Measurements from ENCODE around the gene STXBP3. TPM values are rescaled to one million over a fixed set of nuclear protein-coding genes. Genes with fewer than 3 reads are reported as not detected.

Gene STXBP3
- polyA plus RNA-seq, 2 of the 4 experiments (the other 2 are of a cell fraction) = 30.4 to 44.8 TPM

DNA sequence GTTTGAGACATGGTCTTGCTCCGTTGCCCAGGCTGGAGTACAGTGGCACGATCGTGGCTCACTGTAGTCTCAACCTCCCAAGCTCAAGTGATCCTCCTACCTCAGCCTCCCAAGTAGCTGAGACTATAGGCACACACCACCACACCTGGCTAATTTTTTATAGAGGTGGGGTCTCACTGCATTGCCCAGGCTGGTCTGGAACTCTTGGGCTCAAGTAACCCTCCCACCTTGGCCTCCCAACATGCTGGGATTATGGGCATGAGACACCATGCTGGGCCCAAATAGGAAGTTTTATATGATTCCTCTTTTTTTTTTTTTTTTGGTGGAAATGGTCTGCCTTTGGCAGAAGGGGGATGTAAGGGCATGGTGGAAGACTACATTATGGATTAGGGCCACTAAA lies 39.8 kb upstream of the STXBP3 start (continued):
- no peak for TF ChIP-seq FOSL2 (IDR thresholded peaks at IDR 0.05)
- no peak for TF ChIP-seq FOSL2 (CRISPR knock-in tag; IDR thresholded peaks at IDR 0.05)
- no peak for TF ChIP-seq CHD2 (IDR thresholded peaks at IDR 0.05; ENCODE audit: low read length, partially characterized antibody)
- TF ChIP-seq ZNF302 (CRISPR knock-in tag; IDR thresholded peaks at IDR 0.05) = no peak

DNA sequence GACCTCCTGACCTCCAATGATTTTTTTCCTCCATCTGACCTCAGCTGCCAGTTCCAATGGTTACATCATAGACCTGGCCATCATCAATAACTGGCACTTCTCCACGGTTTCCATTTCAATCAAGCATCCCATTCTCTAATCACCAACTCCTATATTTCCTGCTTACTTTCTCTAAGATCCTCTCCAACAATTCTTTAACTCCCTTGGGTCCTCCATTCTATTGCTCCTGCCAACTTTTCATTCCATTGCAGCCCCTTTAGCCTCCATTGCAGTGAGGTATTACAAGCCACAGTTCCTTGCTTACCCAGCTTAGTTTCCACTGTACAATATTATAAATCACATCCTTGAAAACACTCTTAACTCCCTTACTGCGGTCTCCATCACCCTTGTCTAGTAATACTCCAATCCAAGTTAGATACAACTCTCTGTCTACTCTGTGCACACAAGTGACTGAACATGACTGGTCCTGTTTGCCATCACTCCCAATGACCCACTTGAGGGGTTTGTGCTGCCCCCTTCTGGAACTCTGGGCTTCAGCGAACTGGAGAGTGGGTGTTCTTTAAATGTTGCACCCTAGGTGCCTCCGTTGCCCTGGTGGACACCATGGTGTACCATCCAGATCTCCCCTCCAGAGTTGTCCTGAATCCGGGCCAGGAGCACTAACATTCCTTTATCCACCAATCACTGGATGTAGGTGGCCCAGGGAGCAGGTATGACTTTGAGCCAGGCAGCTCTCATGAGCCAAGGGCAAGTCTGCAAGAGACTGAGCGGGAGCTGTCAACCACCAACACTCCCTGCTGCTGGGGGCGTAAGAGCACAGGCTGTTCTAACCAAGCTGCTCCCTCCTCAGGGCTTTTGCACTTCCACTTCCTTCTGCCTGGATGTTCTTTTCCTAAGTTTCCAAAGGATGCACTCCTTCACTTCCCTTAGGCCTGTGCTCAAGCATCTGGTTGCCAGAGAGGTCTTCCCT lies 37.5 kb upstream of the STXBP3 start:
- FAIRE-seq = no peak
- no peaks in the 10 kb centered on the region for H3K9me3 ChIP-seq
- peaks cover 10% of the 10 kb centered on the region for H3K4me1 ChIP-seq
- H3K27ac ChIP-seq = no peak overlapping the region
- H3K4me3 ChIP-seq = no peak overlapping the region
- H3K4me2 ChIP-seq = no peak overlapping the region
- TF ChIP-seq FOSB (CRISPR knock-in tag; IDR thresholded peaks at IDR 0.05) (no peak), CHD2 (IDR thresholded peaks at IDR 0.05; ENCODE audit: low read length, partially characterized antibody) (no peak), ZSCAN20 (CRISPR knock-in tag; IDR thresholded peaks at IDR 0.05) (no peak), RAD21 (conservative IDR thresholded peaks at IDR 0.05 in 1 of 2, IDR thresholded peaks at IDR 0.05 in 1 of 2) (peak in 1 of 2 experiments; percentile 17; a peak in 1 of 5 replicates), HDAC2 (IDR thresholded peaks at IDR 0.05) (no peak), POLR2AphosphoS2 (conservative IDR thresholded peaks at IDR 0.05; ENCODE audit: low read length) (no peak), POLR2A (IDR thresholded peaks at IDR 0.05; ENCODE audit: low read length) (no peak)
- TF ChIP-seq, protein P1, sequence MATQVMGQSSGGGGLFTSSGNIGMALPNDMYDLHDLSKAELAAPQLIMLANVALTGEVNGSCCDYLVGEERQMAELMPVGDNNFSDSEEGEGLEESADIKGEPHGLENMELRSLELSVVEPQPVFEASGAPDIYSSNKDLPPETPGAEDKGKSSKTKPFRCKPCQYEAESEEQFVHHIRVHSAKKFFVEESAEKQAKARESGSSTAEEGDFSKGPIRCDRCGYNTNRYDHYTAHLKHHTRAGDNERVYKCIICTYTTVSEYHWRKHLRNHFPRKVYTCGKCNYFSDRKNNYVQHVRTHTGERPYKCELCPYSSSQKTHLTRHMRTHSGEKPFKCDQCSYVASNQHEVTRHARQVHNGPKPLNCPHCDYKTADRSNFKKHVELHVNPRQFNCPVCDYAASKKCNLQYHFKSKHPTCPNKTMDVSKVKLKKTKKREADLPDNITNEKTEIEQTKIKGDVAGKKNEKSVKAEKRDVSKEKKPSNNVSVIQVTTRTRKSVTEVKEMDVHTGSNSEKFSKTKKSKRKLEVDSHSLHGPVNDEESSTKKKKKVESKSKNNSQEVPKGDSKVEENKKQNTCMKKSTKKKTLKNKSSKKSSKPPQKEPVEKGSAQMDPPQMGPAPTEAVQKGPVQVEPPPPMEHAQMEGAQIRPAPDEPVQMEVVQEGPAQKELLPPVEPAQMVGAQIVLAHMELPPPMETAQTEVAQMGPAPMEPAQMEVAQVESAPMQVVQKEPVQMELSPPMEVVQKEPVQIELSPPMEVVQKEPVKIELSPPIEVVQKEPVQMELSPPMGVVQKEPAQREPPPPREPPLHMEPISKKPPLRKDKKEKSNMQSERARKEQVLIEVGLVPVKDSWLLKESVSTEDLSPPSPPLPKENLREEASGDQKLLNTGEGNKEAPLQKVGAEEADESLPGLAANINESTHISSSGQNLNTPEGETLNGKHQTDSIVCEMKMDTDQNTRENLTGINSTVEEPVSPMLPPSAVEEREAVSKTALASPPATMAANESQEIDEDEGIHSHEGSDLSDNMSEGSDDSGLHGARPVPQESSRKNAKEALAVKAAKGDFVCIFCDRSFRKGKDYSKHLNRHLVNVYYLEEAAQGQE (IDR thresholded peaks at IDR 0.05) = no peak
- TF ChIP-seq, protein P2, sequence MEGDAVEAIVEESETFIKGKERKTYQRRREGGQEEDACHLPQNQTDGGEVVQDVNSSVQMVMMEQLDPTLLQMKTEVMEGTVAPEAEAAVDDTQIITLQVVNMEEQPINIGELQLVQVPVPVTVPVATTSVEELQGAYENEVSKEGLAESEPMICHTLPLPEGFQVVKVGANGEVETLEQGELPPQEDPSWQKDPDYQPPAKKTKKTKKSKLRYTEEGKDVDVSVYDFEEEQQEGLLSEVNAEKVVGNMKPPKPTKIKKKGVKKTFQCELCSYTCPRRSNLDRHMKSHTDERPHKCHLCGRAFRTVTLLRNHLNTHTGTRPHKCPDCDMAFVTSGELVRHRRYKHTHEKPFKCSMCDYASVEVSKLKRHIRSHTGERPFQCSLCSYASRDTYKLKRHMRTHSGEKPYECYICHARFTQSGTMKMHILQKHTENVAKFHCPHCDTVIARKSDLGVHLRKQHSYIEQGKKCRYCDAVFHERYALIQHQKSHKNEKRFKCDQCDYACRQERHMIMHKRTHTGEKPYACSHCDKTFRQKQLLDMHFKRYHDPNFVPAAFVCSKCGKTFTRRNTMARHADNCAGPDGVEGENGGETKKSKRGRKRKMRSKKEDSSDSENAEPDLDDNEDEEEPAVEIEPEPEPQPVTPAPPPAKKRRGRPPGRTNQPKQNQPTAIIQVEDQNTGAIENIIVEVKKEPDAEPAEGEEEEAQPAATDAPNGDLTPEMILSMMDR (IDR thresholded peaks at IDR 0.05) = no peak
- ATAC-seq = peak; percentile 25 to 67; a peak in 3 of 6 replicates
- POLR2A ChIA-PET = no interaction called here
- DNase-seq (ENCODE audit: low read depth in 1 of 2, low spot score in 1 of 2) = peak; percentile 12 to 44
- CTCF ChIA-PET = interaction anchor here (0.6 to 1.0 kb wide), 2 partner anchors 11 to 31 kb away, joined by 3 read pairs; no protein-coding TSS in a partner anchor
- WGBS (ENCODE audit: missing lambda C conversion rate) = 56% methylated on average over 7 of the region's 7 CpGs

DNA sequence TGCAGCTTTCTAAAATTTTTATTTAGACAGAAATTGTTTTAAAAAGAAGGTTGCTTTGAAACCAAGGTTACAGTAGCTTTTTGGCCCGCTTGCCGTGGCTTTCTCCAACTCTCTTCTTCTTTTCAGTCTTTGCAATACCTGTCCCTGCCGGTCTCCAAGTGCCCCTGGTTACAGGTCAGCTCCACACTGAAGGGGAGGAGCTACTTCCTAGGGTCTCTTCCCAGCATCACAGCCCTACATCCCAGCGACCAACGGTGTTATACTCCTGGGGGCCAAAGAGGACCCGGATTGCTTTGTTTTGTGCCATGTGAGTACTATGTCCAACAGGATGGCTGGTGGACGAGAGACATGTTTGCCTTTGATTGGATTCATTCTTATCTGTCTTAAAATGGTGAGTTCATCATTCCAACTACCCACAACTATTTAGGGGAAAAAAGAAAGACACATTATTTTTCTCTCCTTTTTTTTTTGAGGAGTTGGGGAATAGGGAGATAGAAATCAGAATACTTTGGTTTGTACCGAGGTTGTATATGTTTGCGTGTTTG lies 33.8 kb upstream of the STXBP3 start, which contains the start of gene FNDC7:
TSS of gene FNDC7 (plus strand) at position 303 of the 545 bp plus-strand sequence. CDS start at position 329, 26 bp downstream.
- FAIRE-seq (no peak), ATAC-seq (no peak), DNase-seq (ENCODE audit: low read depth in 1 of 2, low spot score in 1 of 2) (no peak)
- Histone ChIP-seq H3K9me3 (no peaks in the 10 kb centered on the region), H3K4me3 (no peak within 1 kb of the TSS), H3K4me1 (no peaks in the 10 kb centered on the region), H3K27ac (no peak within 1 kb of the TSS), H3K4me2 (no peak within 1 kb of the TSS)
- CTCF ChIA-PET = interaction anchor here (0.6 kb wide), 1 partner anchor 682 kb away, joined by 3 read pairs; no protein-coding TSS in a partner anchor
- WGBS (ENCODE audit: missing lambda C conversion rate) = 53% methylated on average over 8 of the region's 9 CpGs
- POLR2A ChIA-PET = no interaction called here
- no peak for TF ChIP-seq GATA3 (IDR thresholded peaks at IDR 0.05; ENCODE audit: borderline replicate concordance)
- TF ChIP-seq, protein P3, sequence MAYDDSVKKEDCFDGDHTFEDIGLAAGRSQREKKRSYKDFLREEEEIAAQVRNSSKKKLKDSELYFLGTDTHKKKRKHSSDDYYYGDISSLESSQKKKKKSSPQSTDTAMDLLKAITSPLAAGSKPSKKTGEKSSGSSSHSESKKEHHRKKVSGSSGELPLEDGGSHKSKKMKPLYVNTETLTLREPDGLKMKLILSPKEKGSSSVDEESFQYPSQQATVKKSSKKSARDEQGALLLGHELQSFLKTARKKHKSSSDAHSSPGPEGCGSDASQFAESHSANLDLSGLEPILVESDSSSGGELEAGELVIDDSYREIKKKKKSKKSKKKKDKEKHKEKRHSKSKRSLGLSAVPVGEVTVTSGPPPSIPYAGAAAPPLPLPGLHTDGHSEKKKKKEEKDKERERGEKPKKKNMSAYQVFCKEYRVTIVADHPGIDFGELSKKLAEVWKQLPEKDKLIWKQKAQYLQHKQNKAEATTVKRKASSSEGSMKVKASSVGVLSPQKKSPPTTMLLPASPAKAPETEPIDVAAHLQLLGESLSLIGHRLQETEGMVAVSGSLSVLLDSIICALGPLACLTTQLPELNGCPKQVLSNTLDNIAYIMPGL (CRISPR knock-in tag; IDR thresholded peaks at IDR 0.05; ENCODE audit: borderline replicate concordance) = no peak
- no peak for TF ChIP-seq POLR2A (IDR thresholded peaks at IDR 0.05; ENCODE audit: low read length)
- no peak for TF ChIP-seq CEBPB (IDR thresholded peaks at IDR 0.05)
- TF ChIP-seq HOXA7 (CRISPR knock-in tag; IDR thresholded peaks at IDR 0.05) = no peak
- TF ChIP-seq, protein P4, sequence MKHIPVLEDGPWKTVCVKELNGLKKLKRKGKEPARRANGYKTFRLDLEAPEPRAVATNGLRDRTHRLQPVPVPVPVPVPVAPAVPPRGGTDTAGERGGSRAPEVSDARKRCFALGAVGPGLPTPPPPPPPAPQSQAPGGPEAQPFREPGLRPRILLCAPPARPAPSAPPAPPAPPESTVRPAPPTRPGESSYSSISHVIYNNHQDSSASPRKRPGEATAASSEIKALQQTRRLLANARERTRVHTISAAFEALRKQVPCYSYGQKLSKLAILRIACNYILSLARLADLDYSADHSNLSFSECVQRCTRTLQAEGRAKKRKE (CRISPR knock-in tag; IDR thresholded peaks at IDR 0.05; ENCODE audit: low read depth) = no peak
- no peak for TF ChIP-seq HEYL (CRISPR knock-in tag; IDR thresholded peaks at IDR 0.05)
- no peak for TF ChIP-seq RAD21 (conservative IDR thresholded peaks at IDR 0.05 in 1 of 2, IDR thresholded peaks at IDR 0.05 in 1 of 2)
- TF ChIP-seq ZFP36 (IDR thresholded peaks at IDR 0.05; ENCODE audit: borderline replicate concordance, partially characterized antibody) = no peak
- no peak for TF ChIP-seq FOXS1 (CRISPR knock-in tag; IDR thresholded peaks at IDR 0.05)
- TF ChIP-seq EHMT2 (IDR thresholded peaks at IDR 0.05; ENCODE audit: low read depth) = no peak
- TF ChIP-seq EP300 (IDR thresholded peaks at IDR 0.05) = no peak
- no peak for TF ChIP-seq MYC (IDR thresholded peaks at IDR 0.05; ENCODE audit: borderline replicate concordance, low read length)
- TF ChIP-seq, protein P5, sequence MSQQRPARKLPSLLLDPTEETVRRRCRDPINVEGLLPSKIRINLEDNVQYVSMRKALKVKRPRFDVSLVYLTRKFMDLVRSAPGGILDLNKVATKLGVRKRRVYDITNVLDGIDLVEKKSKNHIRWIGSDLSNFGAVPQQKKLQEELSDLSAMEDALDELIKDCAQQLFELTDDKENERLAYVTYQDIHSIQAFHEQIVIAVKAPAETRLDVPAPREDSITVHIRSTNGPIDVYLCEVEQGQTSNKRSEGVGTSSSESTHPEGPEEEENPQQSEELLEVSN (IDR thresholded peaks at IDR 0.05; ENCODE audit: borderline replicate concordance, low read depth) = no peak
- no peak for TF ChIP-seq HDAC2 (IDR thresholded peaks at IDR 0.05)
- no peak for TF ChIP-seq FOSB (CRISPR knock-in tag; IDR thresholded peaks at IDR 0.05)
